GM23338 (cell line): Measurements from ENCODE around the gene LIF.

Source experiments
- CREB1 ChIP-seq: fragments of 250-450 bp; sonication (Bioruptor Pico); IDR thresholded peaks from 2 replicates; pipeline ENCODE4 v1.5.0; 2020; ENCODE audit warnings: low read depth, mild to moderate bottlenecking, moderate library complexity
- EZH2 ChIP-seq: fragments of 200-600 bp; sonication (generic); IDR thresholded peaks from one replicate; pipeline ENCODE4 v1.8.0; 2017; ENCODE audit warnings: antibody characterized with exemption, mild to moderate bottlenecking, low read depth; ENCODE audit not compliant: unreplicated experiment
- EZH2phosphoT487 ChIP-seq: fragments of 200-600 bp; sonication (generic); IDR thresholded peaks from one replicate; pipeline ENCODE4 v1.8.1; 2018; ENCODE audit warnings: antibody characterized with exemption; ENCODE audit not compliant: unreplicated experiment
- ZNF114 ChIP-seq: fragments of 250-450 bp; sonication (Bioruptor Pico); IDR thresholded peaks from 2 replicates; pipeline ENCODE4 v1.5.0; 2020; ENCODE audit warnings: mild to moderate bottlenecking, moderate library complexity
- TF ChIP-seq, protein P1 (sequence below), 2 experiments: fragments of 200-600 bp in 1 of 2; sonication (generic) in 1 of 2; conservative IDR thresholded peaks; 2 replicates each; pipeline versions ENCODE4 v1.5.1 to v1.6.1; 2016 to 2017; ENCODE audit warnings: antibody characterized with exemption in 2 of 2, low read depth in 2 of 2, mild to moderate bottlenecking in 2 of 2, moderate library complexity in 1 of 2
- TF ChIP-seq, protein P2 (sequence below): IDR thresholded peaks from one replicate; pipeline ENCODE4 v1.6.1; 2018; ENCODE audit warnings: antibody characterized with exemption; ENCODE audit not compliant: unreplicated experiment

DNA sequence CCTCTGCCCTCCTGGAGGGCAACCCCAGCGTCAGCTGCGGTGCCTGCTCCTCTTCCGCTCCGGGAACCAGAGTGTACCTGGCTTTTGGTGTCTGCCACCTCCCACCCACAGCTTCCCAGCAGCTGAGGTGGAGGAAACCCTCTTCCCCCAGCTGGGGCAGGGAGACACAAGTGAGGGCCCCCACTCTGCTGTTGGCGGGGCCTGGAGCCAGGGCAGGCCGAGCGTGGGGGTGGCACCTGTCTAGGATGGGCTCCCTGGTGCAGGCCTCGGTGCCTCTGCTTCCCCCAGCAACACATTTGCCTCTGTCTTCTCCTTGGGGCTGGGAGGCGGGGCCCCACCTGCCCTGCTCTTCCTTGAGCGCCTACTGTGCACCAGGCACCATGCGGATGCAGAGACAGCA is 13.7 kb upstream of the LIF start:
- TF ChIP-seq, protein P1, sequence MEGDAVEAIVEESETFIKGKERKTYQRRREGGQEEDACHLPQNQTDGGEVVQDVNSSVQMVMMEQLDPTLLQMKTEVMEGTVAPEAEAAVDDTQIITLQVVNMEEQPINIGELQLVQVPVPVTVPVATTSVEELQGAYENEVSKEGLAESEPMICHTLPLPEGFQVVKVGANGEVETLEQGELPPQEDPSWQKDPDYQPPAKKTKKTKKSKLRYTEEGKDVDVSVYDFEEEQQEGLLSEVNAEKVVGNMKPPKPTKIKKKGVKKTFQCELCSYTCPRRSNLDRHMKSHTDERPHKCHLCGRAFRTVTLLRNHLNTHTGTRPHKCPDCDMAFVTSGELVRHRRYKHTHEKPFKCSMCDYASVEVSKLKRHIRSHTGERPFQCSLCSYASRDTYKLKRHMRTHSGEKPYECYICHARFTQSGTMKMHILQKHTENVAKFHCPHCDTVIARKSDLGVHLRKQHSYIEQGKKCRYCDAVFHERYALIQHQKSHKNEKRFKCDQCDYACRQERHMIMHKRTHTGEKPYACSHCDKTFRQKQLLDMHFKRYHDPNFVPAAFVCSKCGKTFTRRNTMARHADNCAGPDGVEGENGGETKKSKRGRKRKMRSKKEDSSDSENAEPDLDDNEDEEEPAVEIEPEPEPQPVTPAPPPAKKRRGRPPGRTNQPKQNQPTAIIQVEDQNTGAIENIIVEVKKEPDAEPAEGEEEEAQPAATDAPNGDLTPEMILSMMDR (conservative IDR thresholded peaks at IDR 0.05; ENCODE audit: low read depth in 2 of 2): no peak
- TF ChIP-seq EZH2phosphoT487: no peak
- no peak for TF ChIP-seq ZNF114
- no peak for TF ChIP-seq EZH2
- no peak for TF ChIP-seq CREB1
- TF ChIP-seq, protein P2, sequence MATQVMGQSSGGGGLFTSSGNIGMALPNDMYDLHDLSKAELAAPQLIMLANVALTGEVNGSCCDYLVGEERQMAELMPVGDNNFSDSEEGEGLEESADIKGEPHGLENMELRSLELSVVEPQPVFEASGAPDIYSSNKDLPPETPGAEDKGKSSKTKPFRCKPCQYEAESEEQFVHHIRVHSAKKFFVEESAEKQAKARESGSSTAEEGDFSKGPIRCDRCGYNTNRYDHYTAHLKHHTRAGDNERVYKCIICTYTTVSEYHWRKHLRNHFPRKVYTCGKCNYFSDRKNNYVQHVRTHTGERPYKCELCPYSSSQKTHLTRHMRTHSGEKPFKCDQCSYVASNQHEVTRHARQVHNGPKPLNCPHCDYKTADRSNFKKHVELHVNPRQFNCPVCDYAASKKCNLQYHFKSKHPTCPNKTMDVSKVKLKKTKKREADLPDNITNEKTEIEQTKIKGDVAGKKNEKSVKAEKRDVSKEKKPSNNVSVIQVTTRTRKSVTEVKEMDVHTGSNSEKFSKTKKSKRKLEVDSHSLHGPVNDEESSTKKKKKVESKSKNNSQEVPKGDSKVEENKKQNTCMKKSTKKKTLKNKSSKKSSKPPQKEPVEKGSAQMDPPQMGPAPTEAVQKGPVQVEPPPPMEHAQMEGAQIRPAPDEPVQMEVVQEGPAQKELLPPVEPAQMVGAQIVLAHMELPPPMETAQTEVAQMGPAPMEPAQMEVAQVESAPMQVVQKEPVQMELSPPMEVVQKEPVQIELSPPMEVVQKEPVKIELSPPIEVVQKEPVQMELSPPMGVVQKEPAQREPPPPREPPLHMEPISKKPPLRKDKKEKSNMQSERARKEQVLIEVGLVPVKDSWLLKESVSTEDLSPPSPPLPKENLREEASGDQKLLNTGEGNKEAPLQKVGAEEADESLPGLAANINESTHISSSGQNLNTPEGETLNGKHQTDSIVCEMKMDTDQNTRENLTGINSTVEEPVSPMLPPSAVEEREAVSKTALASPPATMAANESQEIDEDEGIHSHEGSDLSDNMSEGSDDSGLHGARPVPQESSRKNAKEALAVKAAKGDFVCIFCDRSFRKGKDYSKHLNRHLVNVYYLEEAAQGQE: no peak
